Uterus (tissue), 2 donors: Measurements from ENCODE around the gene KLK11.

Source experiments
- CTCF ChIP-seq, 4 experiments: fragments of 200-600 bp in 2 of 4; fragments of 450-650 bp in 2 of 4; sonication (generic) in 2 of 4; IDR thresholded peaks; one replicate each; pipeline ENCODE4 v1.5.1; 2016 to 2019; ENCODE audit warnings: antibody characterized with exemption in 4 of 4, mild to moderate bottlenecking in 2 of 4, moderate library complexity in 1 of 4
- POLR2A ChIP-seq, 2 donors: fragments of 450-650 bp; IDR thresholded peaks; one replicate each; pipeline ENCODE4 v1.6.1; 2016; ENCODE audit warnings: antibody characterized with exemption in 2 of 2, mild to moderate bottlenecking in 1 of 2, moderate library complexity in 1 of 2

- no peak for TF ChIP-seq POLR2A (IDR thresholded peaks at IDR 0.05)
- TF ChIP-seq CTCF (IDR thresholded peaks at IDR 0.05) = no peak
Observed at GRCh38 chr19:51027873-51028272, 1.5 kb upstream of the KLK11 start.
